Neural progenitor cell (in vitro differentiated cells): ENCODE measurements around the gene FBRSL1. TPM values are rescaled to one million over a fixed set of nuclear protein-coding genes. Genes with fewer than 3 reads are reported as not detected.

Source experiments
- DNase-seq: peaks from one replicate; pipeline ENCODE4 v3.0.0-alpha.2; 2016; ENCODE audit warnings: low spot score
- H2AFZ ChIP-seq: fragments of 200-600 bp; sonication (generic); replicated peaks from 2 replicates; pipeline ENCODE4 v1.6.1; 2016; ENCODE audit warnings: antibody characterized with exemption
- H3F3A ChIP-seq: fragments of 200-600 bp; sonication (generic); 2 replicates; pipeline ENCODE4 v1.6.1; 2016; ENCODE audit warnings: antibody characterized with exemption, low read depth
- H3K27ac ChIP-seq: fragments of 200-600 bp; sonication (generic); 2 replicates; pipeline ENCODE4 v1.5.1; 2016; ENCODE audit warnings: mild to moderate bottlenecking
- H3K27me3 ChIP-seq: fragments of 200-600 bp; sonication (generic); 2 replicates; pipeline ENCODE4 v1.6.1; 2016; ENCODE audit warnings: mild to moderate bottlenecking, moderate library complexity
- H3K36me3 ChIP-seq: fragments of 200-600 bp; sonication (generic); 2 replicates; pipeline ENCODE4 v1.5.1; 2016
- H3K4me1 ChIP-seq: fragments of 200-600 bp; sonication (generic); 2 replicates; pipeline ENCODE4 v1.6.1; 2016; ENCODE audit warnings: mixed run types
- H3K4me2 ChIP-seq: fragments of 200-600 bp; sonication (generic); 2 replicates; pipeline ENCODE4 v1.6.1; 2016
- H3K4me3 ChIP-seq: fragments of 200-600 bp; sonication (generic); 2 replicates; pipeline ENCODE4 v1.5.1; 2016
- H3K79me2 ChIP-seq: fragments of 200-600 bp; sonication (generic); 2 replicates; pipeline ENCODE4 v1.6.1; 2016; ENCODE audit warnings: low read depth
- H3K9ac ChIP-seq: fragments of 200-600 bp; sonication (generic); 2 replicates; pipeline ENCODE4 v1.6.1; 2016
- H3K9me3 ChIP-seq: fragments of 200-600 bp; sonication (generic); 2 replicates; pipeline ENCODE4 v1.5.1; 2016; ENCODE audit warnings: low read depth
- H4K20me1 ChIP-seq: fragments of 200-600 bp; sonication (generic); 2 replicates; pipeline ENCODE4 v1.6.1; 2016; ENCODE audit warnings: low read depth
- H3K27ac Mint-ChIP-seq: 3 replicates; pipeline ENCODE4 v1.8.0; 2021; ENCODE audit warnings: mixed read lengths
- H3K27me3 Mint-ChIP-seq: 2 replicates; pipeline ENCODE4 v1.8.0; 2022; ENCODE audit warnings: low read depth, mild to moderate bottlenecking, inconsistent platforms, moderate library complexity, mixed read lengths; ENCODE audit not compliant: insufficient read depth
- H3K36me3 Mint-ChIP-seq: 3 replicates; pipeline ENCODE4 v1.8.0; 2021; ENCODE audit warnings: mixed read lengths
- H3K4me1 Mint-ChIP-seq: 3 replicates; pipeline ENCODE4 v1.8.0; 2021; ENCODE audit warnings: mixed read lengths
- H3K4me3 Mint-ChIP-seq: 3 replicates; pipeline ENCODE4 v1.8.0; 2021; ENCODE audit warnings: mild to moderate bottlenecking, moderate library complexity, mixed read lengths
- H3K9me3 Mint-ChIP-seq: 3 replicates; pipeline ENCODE4 v1.8.0; 2020; ENCODE audit warnings: mixed read lengths
- CTCF ChIP-seq: fragments of 200-600 bp; sonication (generic); IDR thresholded peaks from 2 replicates; pipeline ENCODE4 v1.5.1; 2017; ENCODE audit warnings: antibody characterized with exemption, mild to moderate bottlenecking
- EZH2 ChIP-seq: fragments of 200-600 bp; sonication (generic); IDR thresholded peaks from 2 replicates; pipeline ENCODE4 v1.6.1; 2017; ENCODE audit warnings: antibody characterized with exemption, mild to moderate bottlenecking, moderate library complexity
- EZH2phosphoT487 ChIP-seq: fragments of 200-600 bp; sonication (generic); IDR thresholded peaks from 2 replicates; pipeline ENCODE4 v1.6.1; 2017; ENCODE audit warnings: antibody characterized with exemption
- total RNA-seq: library from RNA; depleted of rRNA; stranded (reverse); fragments of >200 nt; gene quantifications from 2 replicates; pipeline ENCODE4 v1.2.3, GENCODE V29; 2015; ENCODE audit warnings: low replicate concordance

Gene FBRSL1
- total RNA-seq, 1 donor from 2014 or later, result 7.4 TPM

- H3K27ac Mint-ChIP-seq, result no peak overlapping the region
- no peak overlapping the region for H3K4me3 Mint-ChIP-seq
- DNase-seq, result no peak
- Histone ChIP-seq H3K79me2 (peaks cover 82% of the 10 kb centered on the region), H3K4me3 (no peak overlapping the region), H3K4me1 (peaks cover 8% of the 10 kb centered on the region), H3K4me2 (no peak overlapping the region), H3K9ac (no peak overlapping the region), H4K20me1 (peaks cover 89% of the 10 kb centered on the region), H3F3A (no peaks in the 10 kb centered on the region), H3K27me3 (peaks cover 10% of the 10 kb centered on the region), H3K27ac (no peak overlapping the region), H2AFZ (no peak overlapping the region), H3K36me3 (no peaks in the 10 kb centered on the region), H3K9me3 (no peaks in the 10 kb centered on the region)
- no peaks in the 10 kb centered on the region for H3K9me3 Mint-ChIP-seq
- peaks cover 4% of the 10 kb centered on the region for H3K27me3 Mint-ChIP-seq
- no peak for TF ChIP-seq CTCF
- TF ChIP-seq EZH2phosphoT487, result no peak
- no peak for TF ChIP-seq EZH2
- peaks cover 27% of the 10 kb centered on the region for H3K4me1 Mint-ChIP-seq
- no peaks in the 10 kb centered on the region for H3K36me3 Mint-ChIP-seq
These were observed 4.6 kb downstream of the FBRSL1 start for GRCh38 chr12:132494294-132495164.

- H3K4me1 ChIP-seq, result peaks cover 8% of the 10 kb centered on the region
- Mint-ChIP-seq H3K27me3 (peaks cover 4% of the 10 kb centered on the region), H3K36me3 (no peaks in the 10 kb centered on the region), H3K4me3 (no peak overlapping the region), H3K9me3 (no peaks in the 10 kb centered on the region), H3K4me1 (peaks cover 27% of the 10 kb centered on the region), H3K27ac (no peak overlapping the region)
- H3K4me2 ChIP-seq, result no peak overlapping the region
- peaks cover 96% of the 10 kb centered on the region for H4K20me1 ChIP-seq
- H3K36me3 ChIP-seq, result no peaks in the 10 kb centered on the region
- H2AFZ ChIP-seq, result no peak overlapping the region
- H3F3A ChIP-seq, result no peaks in the 10 kb centered on the region
- H3K4me3 ChIP-seq, result no peak overlapping the region
- peaks cover 9% of the 10 kb centered on the region for H3K27me3 ChIP-seq
- TF ChIP-seq EZH2phosphoT487, result no peak
- TF ChIP-seq CTCF, result no peak
- TF ChIP-seq EZH2, result no peak
- no peak overlapping the region for H3K9ac ChIP-seq
- no peak for DNase-seq
- peaks cover 88% of the 10 kb centered on the region for H3K79me2 ChIP-seq
- no peak overlapping the region for H3K27ac ChIP-seq
- no peaks in the 10 kb centered on the region for H3K9me3 ChIP-seq
These were observed 5.2 kb downstream of the FBRSL1 start for GRCh38 chr12:132495165-132495544.

- Histone ChIP-seq H3K9ac (no peak overlapping the region), H3K4me2 (no peak overlapping the region), H4K20me1 (peaks cover 100% of the 10 kb centered on the region), H3K27me3 (peaks cover 7% of the 10 kb centered on the region), H3K79me2 (peaks cover 92% of the 10 kb centered on the region), H3K4me1 (peaks cover 8% of the 10 kb centered on the region), H2AFZ (no peak overlapping the region), H3K27ac (no peak overlapping the region), H3K4me3 (no peak overlapping the region), H3F3A (no peaks in the 10 kb centered on the region), H3K36me3 (no peaks in the 10 kb centered on the region), H3K9me3 (no peaks in the 10 kb centered on the region)
- no peak for DNase-seq
- no peaks in the 10 kb centered on the region for H3K9me3 Mint-ChIP-seq
- peaks cover 4% of the 10 kb centered on the region for H3K27me3 Mint-ChIP-seq
- no peak overlapping the region for H3K27ac Mint-ChIP-seq
- H3K4me1 Mint-ChIP-seq, result peaks cover 30% of the 10 kb centered on the region
- no peaks in the 10 kb centered on the region for H3K36me3 Mint-ChIP-seq
- H3K4me3 Mint-ChIP-seq, result no peak overlapping the region
- no peak for TF ChIP-seq EZH2phosphoT487
- TF ChIP-seq EZH2, result no peak
- TF ChIP-seq CTCF, result no peak
These were observed 5.8 kb downstream of the FBRSL1 start for GRCh38 chr12:132495629-132496357.
